Endothelial cell of umbilical vein (primary cell): ENCODE results near the gene FNIP1. TPM values are rescaled to one million over a fixed set of nuclear protein-coding genes. Genes with fewer than 3 reads are reported as not detected.

Source experiments
- BruUV-seq: library from RNA; stranded (reverse); fragments of 400-500 nt; replicated peaks from 2 replicates; lab custom pipeline; 2021; lab: Mats Ljungman, UMichigan
- CTCF ChIA-PET: fragments of 300-600, 350-600 bp; sonication (Branson Sonifier 250); formaldehyde crosslinking; loops from one replicate; lab custom pipeline; 2021; ENCODE audit warnings: antibody characterized with exemption, inconsistent platforms; lab: Charles Lee
- POLR2A ChIA-PET: fragments of 300-600, 350-600 bp; sonication (Branson Sonifier 250); formaldehyde crosslinking; loops from one replicate; lab custom pipeline; 2021; ENCODE audit warnings: antibody characterized with exemption, inconsistent platforms; lab: Charles Lee
- DNase-seq: peaks from one replicate; pipeline ENCODE4 v3.0.0-alpha.2; 2011; ENCODE audit warnings: low read depth, low spot score
- FAIRE-seq: peaks from 2 replicates; lab custom pipeline; 2011; peaks lifted over from hg19 to GRCh38; lab: Jason Lieb, UNC
- H2AFZ ChIP-seq: 2 replicates; pipeline ENCODE4 v1.6.0; 2012; ENCODE audit warnings: low read depth, low read length, control low read depth, inconsistent platforms
- H3K27ac ChIP-seq: 2 replicates; pipeline ENCODE4 v1.5.1; 2011; ENCODE audit warnings: low read depth, mild to moderate bottlenecking, control low read depth, low read length, moderate library complexity; ENCODE audit not compliant: insufficient read depth
- H3K27me3 ChIP-seq, 2 experiments: 2 replicates each; pipeline versions ENCODE4 v1.6.0 to v1.6.1; 2011; ENCODE audit warnings: low read length in 2 of 2, mixed read lengths in 1 of 2; ENCODE audit not compliant: control insufficient read depth in 2 of 2, insufficient read depth in 2 of 2
- H3K36me3 ChIP-seq, 2 experiments: 2 replicates in 1 of 2; 3 replicates in 1 of 2; pipeline ENCODE4 v1.5.1; 2011; ENCODE audit warnings: low read length in 2 of 2, mild to moderate bottlenecking in 1 of 2, moderate library complexity in 1 of 2; ENCODE audit not compliant: control insufficient read depth in 2 of 2, insufficient read depth in 2 of 2; ENCODE audit errors: extremely low read depth in 1 of 2
- H3K4me1 ChIP-seq: 3 replicates; pipeline ENCODE4 v1.5.1; 2011; ENCODE audit warnings: mild to moderate bottlenecking, low read length; ENCODE audit not compliant: control insufficient read depth, insufficient read depth; ENCODE audit errors: extremely low read depth
- H3K4me2 ChIP-seq: 2 replicates; pipeline ENCODE4 v1.6.1; 2011; ENCODE audit warnings: low read length, control low read depth, mixed read lengths; ENCODE audit not compliant: insufficient read depth
- H3K4me3 ChIP-seq, 3 experiments: fragments of 200-600 bp in 1 of 3; sonication (generic), shearing (Covaris generic) in 1 of 3; replicated peaks in 1 of 3; 2 replicates each; pipeline ENCODE4 v1.5.1; 2011 to 2016; ENCODE audit warnings: control low read depth in 3 of 3, low read length in 3 of 3, mild to moderate bottlenecking in 2 of 3, inconsistent platforms in 1 of 3, low read depth in 1 of 3, moderate library complexity in 1 of 3; ENCODE audit not compliant: insufficient read depth in 1 of 3
- H3K79me2 ChIP-seq: 2 replicates; pipeline ENCODE4 v1.6.0; 2012; ENCODE audit warnings: low read length, inconsistent platforms; ENCODE audit not compliant: control insufficient read depth, insufficient read depth
- H3K9ac ChIP-seq: replicated peaks from 2 replicates; pipeline ENCODE3; 2011; ENCODE audit warnings: low read length, control low read depth; ENCODE audit not compliant: insufficient read depth; ENCODE audit errors: extremely low read depth
- H3K9me1 ChIP-seq: replicated peaks from 3 replicates; pipeline ENCODE4 v1.6.0; 2011; ENCODE audit warnings: mild to moderate bottlenecking, low read length; ENCODE audit not compliant: control insufficient read depth, insufficient read depth; ENCODE audit errors: extremely low read depth
- H3K9me3 ChIP-seq: replicated peaks from 2 replicates; pipeline ENCODE4 v1.5.1; 2012; ENCODE audit warnings: low read length, inconsistent platforms; ENCODE audit not compliant: control insufficient read depth, insufficient read depth
- H4K20me1 ChIP-seq: replicated peaks from 2 replicates; pipeline ENCODE3; 2011; ENCODE audit warnings: mild to moderate bottlenecking, low read length; ENCODE audit not compliant: control insufficient read depth, insufficient read depth; ENCODE audit errors: extremely low read depth
- CTCF ChIP-seq, 2 donors: IDR thresholded peaks; 1 replicate in 1 of 2; 2 replicates in 1 of 2; pipeline ENCODE4 v1.5.1; 2011; ENCODE audit warnings: low read length in 2 of 2, mild to moderate bottlenecking in 2 of 2, moderate library complexity in 2 of 2, control low read depth in 1 of 2, inconsistent platforms in 1 of 2, low read depth in 1 of 2; ENCODE audit not compliant: insufficient read depth in 1 of 2; ENCODE audit errors: extremely low read depth in 1 of 2
- EZH2 ChIP-seq: IDR thresholded peaks from 2 replicates; pipeline ENCODE4 v1.6.1; 2012; ENCODE audit warnings: borderline replicate concordance, low read depth, mild to moderate bottlenecking, moderate library complexity, low read length, inconsistent platforms; ENCODE audit not compliant: severe bottlenecking
- FOS ChIP-seq: IDR thresholded peaks from 2 replicates; pipeline ENCODE4 v1.6.1; 2011; ENCODE audit warnings: mild to moderate bottlenecking, low read length, moderate library complexity, borderline replicate concordance; ENCODE audit not compliant: insufficient read depth
- GATA2 ChIP-seq: IDR thresholded peaks from 2 replicates; pipeline ENCODE4 v1.7.0; 2011; ENCODE audit warnings: low read depth, mild to moderate bottlenecking, moderate library complexity, mixed read lengths, low read length; ENCODE audit not compliant: insufficient read length, insufficient read depth
- JUN ChIP-seq: IDR thresholded peaks from 2 replicates; pipeline ENCODE4 v1.6.1; 2011; ENCODE audit warnings: borderline replicate concordance, low read depth; ENCODE audit not compliant: insufficient read length, insufficient read depth
- MAX ChIP-seq: IDR thresholded peaks from 2 replicates; pipeline ENCODE4 v1.6.1; 2011; ENCODE audit not compliant: insufficient read depth, insufficient read length
- MYC ChIP-seq: IDR thresholded peaks from one replicate; pipeline ENCODE4 v1.6.1; 2011; ENCODE audit warnings: mild to moderate bottlenecking, low read depth, low read length
- POLR2A ChIP-seq: IDR thresholded peaks from 2 replicates; pipeline ENCODE4 v1.6.1; 2012; ENCODE audit warnings: low read depth, mild to moderate bottlenecking, control low read depth, low read length
- POLR2AphosphoS5 ChIP-seq: IDR thresholded peaks from 2 replicates; pipeline ENCODE4 v1.6.1; 2012; ENCODE audit warnings: low read depth, mild to moderate bottlenecking, control low read depth, low read length, moderate library complexity; ENCODE audit not compliant: insufficient read depth
- dilution Hi-C: fragments of 300-500 bp; cut with MboI; formaldehyde crosslinking; loops from one replicate; pipeline ENCODE4 v1.15.0; 2019; ENCODE audit warnings: low sequenced_read_pairs; ENCODE audit not compliant: extremely low pct_ligation_motif_present
- intact Hi-C: fragments of 100-400 bp; cut with micrococcal nuclease; formaldehyde crosslinking; loops from one replicate; pipeline ENCODE4 v1.10.0; 2022
- polyA plus RNA-seq, 4 experiments: library from polyadenylated mRNA; depleted of rRNA in 3 of 4; stranded (reverse) in 3 of 4; unstranded in 1 of 4; fragments of >200 nt; gene quantifications; 2 replicates each; pipeline versions ENCODE4 v1.2.1 to v1.2.3, GENCODE V29; 2011 to 2012; ENCODE audit warnings: missing spikeins in 1 of 4
- total RNA-seq: library from RNA; stranded (reverse); gene quantifications from 2 replicates; pipeline ENCODE4 v1.2.3, GENCODE V29; 2021

Gene FNIP1
- total and polyA plus RNA-seq, 2 donors (not counting 3 experiments of a cell fraction or from before 2014, with no cell fraction given): 5.9 to 27.3 TPM

- dilution Hi-C loops: no loop called here
- ChIA-PET POLR2A (no interaction called here), CTCF (interaction anchor here (1.1 kb wide), 1 partner anchor 15 kb away, joined by 3 read pairs; no protein-coding TSS in a partner anchor)
- Histone ChIP-seq H3K27me3 (no peaks in the 10 kb centered on the region), H3K79me2 (peaks cover 93% of the 10 kb centered on the region), H3K4me2 (no peak overlapping the region), H3K9me3 (no peaks in the 10 kb centered on the region), H3K4me1 (peaks cover 4% of the 10 kb centered on the region), H2AFZ (no peak overlapping the region), H4K20me1 (peaks cover 5% of the 10 kb centered on the region), H3K9me1 (no peaks in the 10 kb centered on the region), H3K36me3 (no peaks in the 10 kb centered on the region), H3K27ac (no peak overlapping the region), H3K9ac (no peak overlapping the region), H3K4me3 (no peak overlapping the region)
- no peak for TF ChIP-seq CTCF (IDR thresholded peaks at IDR 0.05; ENCODE audit: extremely low read depth in 1 of 2, insufficient read depth in 1 of 2, low read depth in 1 of 2, low read length in 2 of 2)
- TF ChIP-seq MYC: no peak
- TF ChIP-seq MAX: no peak
- no peak for TF ChIP-seq JUN
- TF ChIP-seq POLR2A: no peak
- TF ChIP-seq EZH2: no peak
- TF ChIP-seq FOS: no peak
- no peak for TF ChIP-seq POLR2AphosphoS5
- TF ChIP-seq GATA2: no peak
- FAIRE-seq: no peak
- BruUV-seq: no TSS peak
- intact Hi-C loops: no loop called here
- DNase-seq: no peak
These were observed 38.8 kb downstream of the FNIP1 start for GRCh38 chr5:131757830-131758519.
